ENCODE measurements around the gene CNTNAP5. TPM values are rescaled to one million over a fixed set of nuclear protein-coding genes. Genes with fewer than 3 reads are reported as not detected.

The CNTNAP5 gene
- total and polyA plus RNA-seq, 2 donors (not counting 3 experiments of a cell fraction or from before 2014, with no cell fraction given) = not detected

GRCh38 chr2:124267794-124268193 lies 242.7 kb downstream of the CNTNAP5 start:
- dilution Hi-C loops (cut with MboI; ENCODE audit: extremely low pct_ligation_motif_present, low sequenced_read_pairs) (no loop called here), intact Hi-C loops (cut with micrococcal nuclease) (no loop called here)
- Histone ChIP-seq H3K4me1 (ENCODE audit: control insufficient read depth, extremely low read depth, insufficient read depth, low read length) (no peaks in the 10 kb centered on the region), H3K36me3 (ENCODE audit: control insufficient read depth in 2 of 2, extremely low read depth in 1 of 2, insufficient read depth in 2 of 2, low read length in 2 of 2) (no peaks in the 10 kb centered on the region), H3K4me3 (replicated peaks in 1 of 3; ENCODE audit: insufficient read depth in 1 of 3, low read depth in 1 of 3, low read length in 3 of 3) (no peak overlapping the region), H4K20me1 (replicated peaks; ENCODE audit: control insufficient read depth, extremely low read depth, insufficient read depth, low read length) (no peaks in the 10 kb centered on the region), H2AFZ (ENCODE audit: low read depth, low read length) (no peak overlapping the region), H3K9me3 (replicated peaks; ENCODE audit: control insufficient read depth, insufficient read depth, low read length) (peaks cover 11% of the 10 kb centered on the region), H3K27me3 (ENCODE audit: control insufficient read depth in 2 of 2, insufficient read depth in 2 of 2, low read length in 2 of 2) (no peaks in the 10 kb centered on the region), H3K9me1 (replicated peaks; ENCODE audit: control insufficient read depth, extremely low read depth, insufficient read depth, low read length) (no peaks in the 10 kb centered on the region), H3K4me2 (ENCODE audit: insufficient read depth, low read length) (no peak overlapping the region), H3K9ac (replicated peaks; ENCODE audit: extremely low read depth, insufficient read depth, low read length) (no peak overlapping the region), H3K79me2 (ENCODE audit: control insufficient read depth, insufficient read depth, low read length) (no peaks in the 10 kb centered on the region), H3K27ac (ENCODE audit: insufficient read depth, low read depth, low read length) (no peak overlapping the region)
- FAIRE-seq = no peak
- ChIA-PET POLR2A (no interaction called here), CTCF (no interaction called here)
- TF ChIP-seq GATA2 (IDR thresholded peaks at IDR 0.05; ENCODE audit: insufficient read depth, insufficient read length, low read depth, low read length) = no peak
- TF ChIP-seq POLR2AphosphoS5 (IDR thresholded peaks at IDR 0.05; ENCODE audit: insufficient read depth, low read depth, low read length) = no peak
- no peak for TF ChIP-seq MYC (IDR thresholded peaks at IDR 0.05; ENCODE audit: low read depth, low read length)
- no peak for TF ChIP-seq MAX (IDR thresholded peaks at IDR 0.05; ENCODE audit: insufficient read depth, insufficient read length)
- no peak for TF ChIP-seq POLR2A (IDR thresholded peaks at IDR 0.05; ENCODE audit: low read depth, low read length)
- no peak for DNase-seq (ENCODE audit: low read depth, low spot score)
- no TSS peak for BruUV-seq (replicated peaks)

GRCh38 chr2:124269348-124269747 lies 244.3 kb downstream of the CNTNAP5 start:
- Histone ChIP-seq H3K27me3 (ENCODE audit: control insufficient read depth in 2 of 2, insufficient read depth in 2 of 2, low read length in 2 of 2) (no peaks in the 10 kb centered on the region), H2AFZ (ENCODE audit: low read depth, low read length) (no peak overlapping the region), H3K79me2 (ENCODE audit: control insufficient read depth, insufficient read depth, low read length) (no peaks in the 10 kb centered on the region), H3K4me1 (ENCODE audit: control insufficient read depth, extremely low read depth, insufficient read depth, low read length) (no peaks in the 10 kb centered on the region), H3K27ac (ENCODE audit: insufficient read depth, low read depth, low read length) (no peak overlapping the region), H3K9ac (replicated peaks; ENCODE audit: extremely low read depth, insufficient read depth, low read length) (no peak overlapping the region), H4K20me1 (replicated peaks; ENCODE audit: control insufficient read depth, extremely low read depth, insufficient read depth, low read length) (no peaks in the 10 kb centered on the region), H3K9me1 (replicated peaks; ENCODE audit: control insufficient read depth, extremely low read depth, insufficient read depth, low read length) (no peaks in the 10 kb centered on the region), H3K9me3 (replicated peaks; ENCODE audit: control insufficient read depth, insufficient read depth, low read length) (peaks cover 11% of the 10 kb centered on the region), H3K4me3 (replicated peaks in 1 of 3; ENCODE audit: insufficient read depth in 1 of 3, low read depth in 1 of 3, low read length in 3 of 3) (no peak overlapping the region), H3K4me2 (ENCODE audit: insufficient read depth, low read length) (no peak overlapping the region), H3K36me3 (ENCODE audit: control insufficient read depth in 2 of 2, extremely low read depth in 1 of 2, insufficient read depth in 2 of 2, low read length in 2 of 2) (no peaks in the 10 kb centered on the region)
- ChIA-PET CTCF (no interaction called here), POLR2A (no interaction called here)
- DNase-seq (ENCODE audit: low read depth, low spot score) (no peak), FAIRE-seq (no peak)
- no peak for TF ChIP-seq EZH2 (IDR thresholded peaks at IDR 0.05; ENCODE audit: borderline replicate concordance, low read depth, low read length, severe bottlenecking)
- TF ChIP-seq FOS (IDR thresholded peaks at IDR 0.05; ENCODE audit: borderline replicate concordance, insufficient read depth, low read length) = no peak
- no peak for TF ChIP-seq JUN (IDR thresholded peaks at IDR 0.05; ENCODE audit: borderline replicate concordance, insufficient read depth, insufficient read length, low read depth)
- TF ChIP-seq GATA2 (IDR thresholded peaks at IDR 0.05; ENCODE audit: insufficient read depth, insufficient read length, low read depth, low read length) = no peak
- TF ChIP-seq CTCF (IDR thresholded peaks at IDR 0.05; ENCODE audit: extremely low read depth in 1 of 2, insufficient read depth in 1 of 2, low read depth in 1 of 2, low read length in 2 of 2) = no peak
- no peak for TF ChIP-seq POLR2AphosphoS5 (IDR thresholded peaks at IDR 0.05; ENCODE audit: insufficient read depth, low read depth, low read length)
- TF ChIP-seq MYC (IDR thresholded peaks at IDR 0.05; ENCODE audit: low read depth, low read length) = no peak
- TF ChIP-seq POLR2A (IDR thresholded peaks at IDR 0.05; ENCODE audit: low read depth, low read length) = no peak
- no peak for TF ChIP-seq MAX (IDR thresholded peaks at IDR 0.05; ENCODE audit: insufficient read depth, insufficient read length)
- BruUV-seq (replicated peaks) = no TSS peak
- dilution Hi-C loops (cut with MboI; ENCODE audit: extremely low pct_ligation_motif_present, low sequenced_read_pairs) = no loop called here
- intact Hi-C loops (cut with micrococcal nuclease) = no loop called here

All from endothelial cell of umbilical vein (primary cell).